ENCODE data around the gene PLOD3. TPM values are rescaled to one million over a fixed set of nuclear protein-coding genes. Genes with fewer than 3 reads are reported as not detected.

Gene PLOD3
- total and polyA plus RNA-seq, 9 of the 15 experiments (the other 6 are each of a cell fraction or from before 2014, with no cell fraction given), result 2.8 to 101 (median 30.9) TPM

DNA sequence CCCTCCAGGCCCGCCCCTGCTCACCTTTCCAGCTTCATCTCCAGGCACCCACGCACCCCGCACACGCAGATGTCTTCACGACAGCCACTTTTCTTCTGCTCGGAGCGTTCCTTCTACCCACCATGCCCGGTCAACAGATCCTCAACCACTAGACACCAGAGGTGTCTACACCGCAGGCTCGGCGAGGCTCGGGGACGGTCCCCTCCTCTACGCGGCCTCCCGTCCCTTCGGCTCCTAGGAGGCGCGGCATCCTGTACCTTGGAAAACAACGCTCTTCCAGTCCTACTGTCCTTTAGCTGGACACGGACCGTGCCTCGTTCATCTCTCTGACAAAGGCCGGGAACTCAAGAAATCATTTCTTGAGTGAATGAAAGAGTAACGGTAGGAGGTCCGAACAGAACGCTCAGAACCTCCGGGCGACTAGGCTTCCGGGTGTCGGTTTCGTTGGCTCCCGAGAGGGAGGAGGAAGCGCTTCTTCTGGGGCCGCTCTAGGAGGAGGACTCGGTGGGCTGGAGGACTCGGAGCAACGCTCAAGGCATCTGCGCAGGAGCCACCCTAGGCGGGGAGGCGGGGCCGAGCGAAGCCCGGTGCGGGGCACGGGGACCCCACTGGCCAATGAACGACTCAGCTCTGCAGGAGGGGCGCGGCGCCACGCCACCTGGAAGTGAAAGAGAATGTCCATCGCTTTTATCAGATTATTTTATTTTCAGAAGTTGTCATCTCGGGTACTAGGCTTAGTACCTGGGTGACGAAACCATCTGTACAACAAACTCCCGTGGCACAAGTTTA, 34.7 kb upstream of the PLOD3 start (continued):
- no peak for TF ChIP-seq ZNF324 (CRISPR knock-in tag; IDR thresholded peaks at IDR 0.05)
- TF ChIP-seq, protein P1, sequence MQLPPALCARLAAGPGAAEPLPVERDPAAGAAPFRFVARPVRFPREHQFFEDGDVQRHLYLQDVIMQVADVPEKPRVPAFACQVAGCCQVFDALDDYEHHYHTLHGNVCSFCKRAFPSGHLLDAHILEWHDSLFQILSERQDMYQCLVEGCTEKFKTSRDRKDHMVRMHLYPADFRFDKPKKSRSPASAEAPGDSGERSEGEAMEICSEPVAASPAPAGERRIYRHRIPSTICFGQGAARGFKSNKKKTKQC (CRISPR knock-in tag; IDR thresholded peaks at IDR 0.05), result peak; percentile 68; the same call in 1 of the 2 replicates
- TF ChIP-seq, protein P2, sequence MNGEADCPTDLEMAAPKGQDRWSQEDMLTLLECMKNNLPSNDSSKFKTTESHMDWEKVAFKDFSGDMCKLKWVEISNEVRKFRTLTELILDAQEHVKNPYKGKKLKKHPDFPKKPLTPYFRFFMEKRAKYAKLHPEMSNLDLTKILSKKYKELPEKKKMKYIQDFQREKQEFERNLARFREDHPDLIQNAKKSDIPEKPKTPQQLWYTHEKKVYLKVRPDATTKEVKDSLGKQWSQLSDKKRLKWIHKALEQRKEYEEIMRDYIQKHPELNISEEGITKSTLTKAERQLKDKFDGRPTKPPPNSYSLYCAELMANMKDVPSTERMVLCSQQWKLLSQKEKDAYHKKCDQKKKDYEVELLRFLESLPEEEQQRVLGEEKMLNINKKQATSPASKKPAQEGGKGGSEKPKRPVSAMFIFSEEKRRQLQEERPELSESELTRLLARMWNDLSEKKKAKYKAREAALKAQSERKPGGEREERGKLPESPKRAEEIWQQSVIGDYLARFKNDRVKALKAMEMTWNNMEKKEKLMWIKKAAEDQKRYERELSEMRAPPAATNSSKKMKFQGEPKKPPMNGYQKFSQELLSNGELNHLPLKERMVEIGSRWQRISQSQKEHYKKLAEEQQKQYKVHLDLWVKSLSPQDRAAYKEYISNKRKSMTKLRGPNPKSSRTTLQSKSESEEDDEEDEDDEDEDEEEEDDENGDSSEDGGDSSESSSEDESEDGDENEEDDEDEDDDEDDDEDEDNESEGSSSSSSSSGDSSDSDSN (IDR thresholded peaks at IDR 0.05; ENCODE audit: borderline replicate concordance in 1 of 2, low read depth in 2 of 2, low read length in 2 of 2), result no peak; a peak in 1 of 4 replicates
- TF ChIP-seq, protein P3, sequence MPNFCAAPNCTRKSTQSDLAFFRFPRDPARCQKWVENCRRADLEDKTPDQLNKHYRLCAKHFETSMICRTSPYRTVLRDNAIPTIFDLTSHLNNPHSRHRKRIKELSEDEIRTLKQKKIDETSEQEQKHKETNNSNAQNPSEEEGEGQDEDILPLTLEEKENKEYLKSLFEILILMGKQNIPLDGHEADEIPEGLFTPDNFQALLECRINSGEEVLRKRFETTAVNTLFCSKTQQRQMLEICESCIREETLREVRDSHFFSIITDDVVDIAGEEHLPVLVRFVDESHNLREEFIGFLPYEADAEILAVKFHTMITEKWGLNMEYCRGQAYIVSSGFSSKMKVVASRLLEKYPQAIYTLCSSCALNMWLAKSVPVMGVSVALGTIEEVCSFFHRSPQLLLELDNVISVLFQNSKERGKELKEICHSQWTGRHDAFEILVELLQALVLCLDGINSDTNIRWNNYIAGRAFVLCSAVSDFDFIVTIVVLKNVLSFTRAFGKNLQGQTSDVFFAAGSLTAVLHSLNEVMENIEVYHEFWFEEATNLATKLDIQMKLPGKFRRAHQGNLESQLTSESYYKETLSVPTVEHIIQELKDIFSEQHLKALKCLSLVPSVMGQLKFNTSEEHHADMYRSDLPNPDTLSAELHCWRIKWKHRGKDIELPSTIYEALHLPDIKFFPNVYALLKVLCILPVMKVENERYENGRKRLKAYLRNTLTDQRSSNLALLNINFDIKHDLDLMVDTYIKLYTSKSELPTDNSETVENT (CRISPR knock-in tag; IDR thresholded peaks at IDR 0.05), result peak; percentile 100
- peak; percentile 77 for TF ChIP-seq SP1 (CRISPR knock-in tag; IDR thresholded peaks at IDR 0.05)
- no peak for TF ChIP-seq ETS2 (tag; IDR thresholded peaks at IDR 0.05; ENCODE audit: borderline replicate concordance, poor library complexity, severe bottlenecking)
- no peak; the same call in 1 of the 2 replicates for TF ChIP-seq ZBED1 (IDR thresholded peaks at IDR 0.05)
- no peak for TF ChIP-seq HSF4 (CRISPR knock-in tag; IDR thresholded peaks at IDR 0.05; ENCODE audit: borderline replicate concordance)
- TF ChIP-seq HNRNPK (IDR thresholded peaks at IDR 0.05; ENCODE audit: low read depth, low read length, poor library complexity, severe bottlenecking), result no peak
- no peak for TF ChIP-seq KLF16 (IDR thresholded peaks at IDR 0.05)
- TF ChIP-seq KDM1A (IDR thresholded peaks at IDR 0.05), result no peak
- TF ChIP-seq, protein P4, sequence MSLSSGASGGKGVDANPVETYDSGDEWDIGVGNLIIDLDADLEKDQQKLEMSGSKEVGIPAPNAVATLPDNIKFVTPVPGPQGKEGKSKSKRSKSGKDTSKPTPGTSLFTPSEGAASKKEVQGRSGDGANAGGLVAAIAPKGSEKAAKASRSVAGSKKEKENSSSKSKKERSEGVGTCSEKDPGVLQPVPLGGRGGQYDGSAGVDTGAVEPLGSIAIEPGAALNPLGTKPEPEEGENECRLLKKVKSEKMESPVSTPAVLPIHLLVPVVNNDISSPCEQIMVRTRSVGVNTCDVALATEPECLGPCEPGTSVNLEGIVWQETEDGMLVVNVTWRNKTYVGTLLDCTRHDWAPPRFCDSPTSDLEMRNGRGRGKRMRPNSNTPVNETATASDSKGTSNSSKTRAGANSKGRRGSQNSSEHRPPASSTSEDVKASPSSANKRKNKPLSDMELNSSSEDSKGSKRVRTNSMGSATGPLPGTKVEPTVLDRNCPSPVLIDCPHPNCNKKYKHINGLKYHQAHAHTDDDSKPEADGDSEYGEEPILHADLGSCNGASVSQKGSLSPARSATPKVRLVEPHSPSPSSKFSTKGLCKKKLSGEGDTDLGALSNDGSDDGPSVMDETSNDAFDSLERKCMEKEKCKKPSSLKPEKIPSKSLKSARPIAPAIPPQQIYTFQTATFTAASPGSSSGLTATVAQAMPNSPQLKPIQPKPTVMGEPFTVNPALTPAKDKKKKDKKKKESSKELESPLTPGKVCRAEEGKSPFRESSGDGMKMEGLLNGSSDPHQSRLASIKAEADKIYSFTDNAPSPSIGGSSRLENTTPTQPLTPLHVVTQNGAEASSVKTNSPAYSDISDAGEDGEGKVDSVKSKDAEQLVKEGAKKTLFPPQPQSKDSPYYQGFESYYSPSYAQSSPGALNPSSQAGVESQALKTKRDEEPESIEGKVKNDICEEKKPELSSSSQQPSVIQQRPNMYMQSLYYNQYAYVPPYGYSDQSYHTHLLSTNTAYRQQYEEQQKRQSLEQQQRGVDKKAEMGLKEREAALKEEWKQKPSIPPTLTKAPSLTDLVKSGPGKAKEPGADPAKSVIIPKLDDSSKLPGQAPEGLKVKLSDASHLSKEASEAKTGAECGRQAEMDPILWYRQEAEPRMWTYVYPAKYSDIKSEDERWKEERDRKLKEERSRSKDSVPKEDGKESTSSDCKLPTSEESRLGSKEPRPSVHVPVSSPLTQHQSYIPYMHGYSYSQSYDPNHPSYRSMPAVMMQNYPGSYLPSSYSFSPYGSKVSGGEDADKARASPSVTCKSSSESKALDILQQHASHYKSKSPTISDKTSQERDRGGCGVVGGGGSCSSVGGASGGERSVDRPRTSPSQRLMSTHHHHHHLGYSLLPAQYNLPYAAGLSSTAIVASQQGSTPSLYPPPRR (CRISPR knock-in tag; IDR thresholded peaks at IDR 0.05; ENCODE audit: borderline replicate concordance), result no peak
- peak; percentile 99 for TF ChIP-seq ZNF263 (CRISPR knock-in tag; IDR thresholded peaks at IDR 0.05; ENCODE audit: borderline replicate concordance)
- TF ChIP-seq PHF20 (IDR thresholded peaks at IDR 0.05; ENCODE audit: partially characterized antibody), result peak; percentile 94

Data from K562 (cell line).